ENCODE results near the gene LRRK1. TPM values are rescaled to one million over a fixed set of nuclear protein-coding genes. Genes with fewer than 3 reads are reported as not detected.

The LRRK1 gene
- total RNA-seq, 1 donor from 2014 or later: 105 TPM

GRCh38 chr15:101107101-101107500 lies 187.9 kb downstream of the LRRK1 start:
- no peaks in the 10 kb centered on the region for H3K9me3 ChIP-seq
- no peak overlapping the region for H3K27ac ChIP-seq
- no peaks in the 10 kb centered on the region for H3K4me1 ChIP-seq
- H3K27me3 ChIP-seq: no peaks in the 10 kb centered on the region
- H3K4me3 ChIP-seq: no peak overlapping the region
- no peak for DNase-seq (ENCODE audit: low spot score in 2 of 2)
- intact Hi-C loops (cut with DNase I): no loop called here
- no peaks in the 10 kb centered on the region for H3K36me3 ChIP-seq
- TF ChIP-seq CTCF (IDR thresholded peaks at IDR 0.05): no peak

- DNase-seq (ENCODE audit: low spot score in 2 of 2): no peak
- no peak overlapping the region for H3K27ac ChIP-seq
- H3K4me1 ChIP-seq: no peaks in the 10 kb centered on the region
- TF ChIP-seq CTCF (IDR thresholded peaks at IDR 0.05): no peak
- H3K36me3 ChIP-seq: no peaks in the 10 kb centered on the region
- intact Hi-C loops (cut with DNase I): no loop called here
- no peaks in the 10 kb centered on the region for H3K27me3 ChIP-seq
- no peaks in the 10 kb centered on the region for H3K9me3 ChIP-seq
- no peak overlapping the region for H3K4me3 ChIP-seq
Observed at GRCh38 chr15:101107625-101108460, 188.7 kb downstream of the LRRK1 start.

GRCh38 chr15:101108461-101108775 lies 189.3 kb downstream of the LRRK1 start:
- Histone ChIP-seq H3K36me3 (no peaks in the 10 kb centered on the region), H3K9me3 (no peaks in the 10 kb centered on the region), H3K27me3 (no peaks in the 10 kb centered on the region), H3K4me3 (no peak overlapping the region), H3K4me1 (no peaks in the 10 kb centered on the region), H3K27ac (no peak overlapping the region)
- no peak for DNase-seq (ENCODE audit: low spot score in 2 of 2)
- TF ChIP-seq CTCF (IDR thresholded peaks at IDR 0.05): no peak
- intact Hi-C loops (cut with DNase I): no loop called here

GRCh38 chr15:101108791-101109190 lies 189.6 kb downstream of the LRRK1 start:
- no peaks in the 10 kb centered on the region for H3K9me3 ChIP-seq
- H3K27ac ChIP-seq: no peak overlapping the region
- no peak for TF ChIP-seq CTCF (IDR thresholded peaks at IDR 0.05)
- H3K4me1 ChIP-seq: no peaks in the 10 kb centered on the region
- no peak for DNase-seq (ENCODE audit: low spot score in 2 of 2)
- no peak overlapping the region for H3K4me3 ChIP-seq
- no peaks in the 10 kb centered on the region for H3K36me3 ChIP-seq
- no peaks in the 10 kb centered on the region for H3K27me3 ChIP-seq
- intact Hi-C loops (cut with DNase I): no loop called here

GRCh38 chr15:101110681-101111569 lies 191.8 kb downstream of the LRRK1 start:
- H3K9me3 ChIP-seq: no peaks in the 10 kb centered on the region
- TF ChIP-seq CTCF (IDR thresholded peaks at IDR 0.05): no peak
- no peaks in the 10 kb centered on the region for H3K27me3 ChIP-seq
- no peak for DNase-seq (ENCODE audit: low spot score in 2 of 2)
- intact Hi-C loops (cut with DNase I): loop anchor here (10.0 kb wide), 1 partner anchor 56 kb away; no protein-coding TSS in a partner anchor
- no peak overlapping the region for H3K4me3 ChIP-seq
- no peak overlapping the region for H3K27ac ChIP-seq
- peaks cover 0 to 3% of the 10 kb centered on the region in 2 donors for H3K4me1 ChIP-seq
- H3K36me3 ChIP-seq: no peaks in the 10 kb centered on the region
